SK-N-SH (cell line): ENCODE results near the gene SNHG17. TPM values are rescaled to one million over a fixed set of nuclear protein-coding genes. Genes with fewer than 3 reads are reported as not detected.
"Not testable (repeated sequence)": the region's sequence is repeated elsewhere in the genome, so short reads cannot be mapped to it uniquely, and the experiment has no call there.

ENCODE experiments used
- CTCF ChIA-PET: fragments of 300-600, 350-600 bp; formaldehyde crosslinking; extraction: SDS; loops from one replicate; lab custom pipeline; 2021; lab: Yijun Ruan, JAX
- POLR2A ChIA-PET: fragments of 350-600 bp; sonication (Branson Sonifier 250); formaldehyde crosslinking; extraction: SDS; loops from one replicate; lab custom pipeline; 2020; ENCODE audit warnings: antibody characterized with exemption, inconsistent platforms; lab: Yijun Ruan, JAX
- DNase-seq: peaks from one replicate; pipeline ENCODE4 v3.0.0; 2012
- H2AFZ ChIP-seq: fragments of 200-600 bp; sonication (generic); 2 replicates; pipeline ENCODE4 v1.8.1; 2016; ENCODE audit warnings: antibody characterized with exemption, mild to moderate bottlenecking, low read depth
- H3F3A ChIP-seq: fragments of 200-600 bp; sonication (generic); replicated peaks from 2 replicates; pipeline ENCODE3; 2016; ENCODE audit warnings: antibody characterized with exemption, mild to moderate bottlenecking; ENCODE audit not compliant: insufficient read depth
- H3K27ac ChIP-seq, 2 experiments: fragments of 200-500 bp in 1 of 2; fragments of 200-600 bp in 1 of 2; sonication (Bioruptor generic) in 1 of 2; sonication (generic), shearing (Covaris generic) in 1 of 2; 2 replicates each; pipeline versions ENCODE4 v1.5.1 to v1.6.1; 2014 to 2016; ENCODE audit warnings: low read depth in 2 of 2, inconsistent platforms in 1 of 2, low read length in 1 of 2, mild to moderate bottlenecking in 1 of 2, mixed read lengths in 1 of 2
- H3K27me3 ChIP-seq: fragments of 200-600 bp; sonication (generic), shearing (Covaris generic); 2 replicates; pipeline ENCODE4 v1.6.1; 2016; ENCODE audit warnings: mixed run types; ENCODE audit not compliant: insufficient read depth
- H3K36me3 ChIP-seq, 2 experiments: fragments of 200-500 bp in 1 of 2; fragments of 200-600 bp in 1 of 2; sonication (Bioruptor generic) in 1 of 2; sonication (generic) in 1 of 2; replicated peaks in 1 of 2; 2 replicates each; pipeline versions ENCODE3 to v1.5.1; 2014 to 2016; ENCODE audit warnings: low read length in 1 of 2, mild to moderate bottlenecking in 1 of 2; ENCODE audit not compliant: insufficient read depth in 2 of 2, control insufficient read depth in 1 of 2
- H3K4me1 ChIP-seq, 2 experiments: fragments of 200-500 bp in 1 of 2; fragments of 200-600 bp in 1 of 2; sonication (Bioruptor generic) in 1 of 2; sonication (generic), shearing (Covaris generic) in 1 of 2; 2 replicates each; pipeline versions ENCODE4 v1.5.1 to v1.6.1; 2014 to 2016; ENCODE audit warnings: low read depth in 1 of 2, low read length in 1 of 2, mixed run types in 1 of 2; ENCODE audit not compliant: insufficient read depth in 2 of 2, control insufficient read depth in 1 of 2
- H3K4me2 ChIP-seq: fragments of 200-600 bp; sonication (generic), shearing (Covaris generic); 2 replicates; pipeline ENCODE4 v1.6.1; 2017; ENCODE audit warnings: mixed run types
- H3K4me3 ChIP-seq, 2 experiments: fragments of 200-500 bp in 1 of 2; fragments of 200-600 bp in 1 of 2; sonication (Bioruptor generic) in 1 of 2; sonication (generic), shearing (Covaris generic) in 1 of 2; 2 replicates each; pipeline versions ENCODE4 v1.5.1 to v1.8.1; 2014 to 2016; ENCODE audit warnings: low read depth in 2 of 2, inconsistent platforms in 1 of 2, low read length in 1 of 2, mild to moderate bottlenecking in 1 of 2, mixed read lengths in 1 of 2, moderate library complexity in 1 of 2
- H3K79me2 ChIP-seq: fragments of 200-600 bp; sonication (generic); 2 replicates; pipeline ENCODE4 v1.8.1; 2017; ENCODE audit warnings: mild to moderate bottlenecking; ENCODE audit not compliant: insufficient read depth
- H3K9ac ChIP-seq: fragments of 200-600 bp; sonication (generic); 2 replicates; pipeline ENCODE4 v1.6.1; 2017; ENCODE audit warnings: mixed run types
- H3K9me2 ChIP-seq: fragments of 200-600 bp; sonication (generic); 2 replicates; pipeline ENCODE4 v1.6.1; 2017; ENCODE audit warnings: mixed run types
- H3K9me3 ChIP-seq: fragments of 200-600 bp; sonication (generic); 2 replicates; pipeline ENCODE4 v1.6.1; 2017; ENCODE audit warnings: mixed run types, mild to moderate bottlenecking, moderate library complexity
- H4K20me1 ChIP-seq: fragments of 200-600 bp; sonication (generic); 2 replicates; pipeline ENCODE4 v1.6.1; 2017; ENCODE audit warnings: mild to moderate bottlenecking, mixed run types; ENCODE audit not compliant: insufficient read depth
- CHD2 ChIP-seq: fragments of 150-350 bp; IDR thresholded peaks from 2 replicates; pipeline ENCODE4 v1.6.1; 2018; ENCODE audit warnings: low read length; ENCODE audit not compliant: partially characterized antibody
- ELF1 ChIP-seq: IDR thresholded peaks from 2 replicates; pipeline ENCODE4 v1.4.0; 2012
- EZH2phosphoT487 ChIP-seq: fragments of 200-600 bp; sonication (generic); IDR thresholded peaks from 2 replicates; pipeline ENCODE4 v1.6.1; 2017; ENCODE audit warnings: low read depth, mixed run types, mild to moderate bottlenecking, antibody characterized with exemption, moderate library complexity, borderline replicate concordance
- FOSL2 ChIP-seq: IDR thresholded peaks from 2 replicates; pipeline ENCODE4 v1.4.0; 2012; ENCODE audit warnings: low read depth, mild to moderate bottlenecking, moderate library complexity, borderline replicate concordance
- FOXM1 ChIP-seq: IDR thresholded peaks from 2 replicates; pipeline ENCODE4 v1.4.0; 2012; ENCODE audit warnings: low read depth, mild to moderate bottlenecking
- MEF2A ChIP-seq: IDR thresholded peaks from 2 replicates; pipeline ENCODE4 v1.4.0; 2012; ENCODE audit warnings: low read depth, borderline replicate concordance
- NFIC ChIP-seq: IDR thresholded peaks from 2 replicates; pipeline ENCODE4 v1.4.0; 2012; ENCODE audit warnings: borderline replicate concordance
- NRF1 ChIP-seq: IDR thresholded peaks from 2 replicates; pipeline ENCODE4 v1.6.1; 2012; ENCODE audit warnings: low read depth, mild to moderate bottlenecking, low read length
- POLR2AphosphoS5 ChIP-seq: IDR thresholded peaks from 2 replicates; pipeline ENCODE4 v1.6.1; 2012; ENCODE audit warnings: low read depth, low read length
- REST ChIP-seq: IDR thresholded peaks from 2 replicates; pipeline ENCODE4 v1.6.1; 2012; ENCODE audit warnings: mild to moderate bottlenecking, low read depth, low read length, moderate library complexity
- RXRA ChIP-seq: IDR thresholded peaks from 2 replicates; pipeline ENCODE4 v1.4.0; 2012; ENCODE audit warnings: low read depth, mild to moderate bottlenecking, borderline replicate concordance
- SMC3 ChIP-seq: IDR thresholded peaks from 2 replicates; pipeline ENCODE4 v1.6.1; 2012; ENCODE audit warnings: low read depth, low read length, improper control_type of control experiment
- TAF1 ChIP-seq: IDR thresholded peaks from 2 replicates; pipeline ENCODE4 v1.6.1; 2012; ENCODE audit warnings: low read depth, mild to moderate bottlenecking, low read length, moderate library complexity, borderline replicate concordance
- ZBTB33 ChIP-seq: IDR thresholded peaks from 2 replicates; pipeline ENCODE4 v1.4.0; 2012; ENCODE audit warnings: low read depth, borderline replicate concordance
- WGBS: methylation state at CpG from one replicate; pipeline ENCODE4 v1.1.6; 2017; ENCODE audit warnings: low lambda C conversion rate; 5-methylcytosine and 5-hydroxymethylcytosine counted together
- polyA plus RNA-seq, 3 experiments: library from polyadenylated mRNA; depleted of rRNA; stranded (reverse); fragments of >200 nt; gene quantifications; 2 replicates each; pipeline ENCODE4 v1.2.3, GENCODE V29; 2012

Gene SNHG17
- polyA plus RNA-seq, 1 of the 3 experiments (the other 2 are of a cell fraction) = 40.3 TPM

GRCh38 chr20:38466983-38467382 is 31.9 kb upstream of the SNHG17 start:
- Histone ChIP-seq H3K79me2 (no peaks in the 10 kb centered on the region), H4K20me1 (no peaks in the 10 kb centered on the region), H3K9me3 (no peaks in the 10 kb centered on the region), H3K27ac (no peak overlapping the region), H3K9ac (no peak overlapping the region), H3K9me2 (no peaks in the 10 kb centered on the region), H3K4me2 (no peak overlapping the region), H3K27me3 (no peaks in the 10 kb centered on the region), H3K4me3 (no peak overlapping the region), H3K36me3 (no peaks in the 10 kb centered on the region), H3K4me1 (peaks cover 0 to 2% of the 10 kb centered on the region in 2 experiments; a peak in 1 of 4 replicates), H3F3A (no peaks in the 10 kb centered on the region)
- 37% methylated on average over 3 of the region's 3 CpGs for whole genome bisulfite sequencing
- CTCF ChIA-PET = no interaction called here
- DNase-seq = no peak
- TF ChIP-seq FOXM1 (no peak), ELF1 (no peak), RXRA (no peak)
- TF ChIP-seq, all 33 proteins: peak for 0
- H2AFZ ChIP-seq = no peak overlapping the region
- POLR2A ChIA-PET = no interaction called here

- H3K27me3 ChIP-seq = no peaks in the 10 kb centered on the region
- no peak overlapping the region for H3K4me2 ChIP-seq
- no peak overlapping the region for H2AFZ ChIP-seq
- H4K20me1 ChIP-seq = no peaks in the 10 kb centered on the region
- no peaks in the 10 kb centered on the region for H3K79me2 ChIP-seq
- H3K27ac ChIP-seq = no peak overlapping the region
- no peak overlapping the region for H3K9ac ChIP-seq
- no peak overlapping the region for H3K4me3 ChIP-seq
- H3F3A ChIP-seq = no peaks in the 10 kb centered on the region
- CTCF ChIA-PET = interaction anchor here (1.1 to 2.1 kb wide), 2 partner anchors 19 to 31 kb away, joined by 3 to 11 read pairs; partner anchors contain the start of gene SNHG17
- no peak for DNase-seq
- WGBS = 34% methylated on average over 2 of the region's 2 CpGs
- POLR2A ChIA-PET = no interaction called here
- TF ChIP-seq NFIC (no peak), REST (no peak), SMC3 (no peak), EZH2phosphoT487 (no peak), CHD2 (no peak), POLR2AphosphoS5 (no peak), FOSL2 (no peak), FOXM1 (no peak), NRF1 (no peak), TAF1 (no peak), MEF2A (no peak), ZBTB33 (no peak)
- H3K4me1 ChIP-seq = no peaks in the 10 kb centered on the region
- no peaks in the 10 kb centered on the region for H3K9me3 ChIP-seq
- no peaks in the 10 kb centered on the region for H3K36me3 ChIP-seq
- H3K9me2 ChIP-seq = no peaks in the 10 kb centered on the region
Measured at GRCh38 chr20:38466171-38466570, 31.0 kb upstream of the SNHG17 start.

GRCh38 chr20:38461569-38461968 is 26.4 kb upstream of the SNHG17 start:
- H3K9me2 ChIP-seq, DNase-seq, H3K36me3 ChIP-seq, H3K79me2 ChIP-seq, H4K20me1 ChIP-seq, H3K9ac ChIP-seq, H3K27me3 ChIP-seq, H3K4me2 ChIP-seq, H3F3A ChIP-seq, H3K27ac ChIP-seq, CTCF ChIA-PET, H3K4me3 ChIP-seq, H3K9me3 ChIP-seq, H3K4me1 ChIP-seq, H2AFZ ChIP-seq, POLR2A ChIA-PET: not testable (repeated sequence)
- WGBS = 90% methylated on average over 9 of the region's 30 CpGs
